Loucy (cell line): ENCODE measurements around the gene MUC13.

Experiments used
- EZH2phosphoT487 ChIP-seq: fragments of 200-600 bp; IDR thresholded peaks from 2 replicates; pipeline ENCODE4 v1.6.1; 2018; ENCODE audit warnings: antibody characterized with exemption, mild to moderate bottlenecking, moderate library complexity, borderline replicate concordance
- TF ChIP-seq, protein P1 (sequence below): fragments of 200-600 bp; sonication (generic); conservative IDR thresholded peaks from 2 replicates; pipeline ENCODE4 v1.5.1; 2014; ENCODE audit warnings: mild to moderate bottlenecking, antibody characterized with exemption, low read length

DNA sequence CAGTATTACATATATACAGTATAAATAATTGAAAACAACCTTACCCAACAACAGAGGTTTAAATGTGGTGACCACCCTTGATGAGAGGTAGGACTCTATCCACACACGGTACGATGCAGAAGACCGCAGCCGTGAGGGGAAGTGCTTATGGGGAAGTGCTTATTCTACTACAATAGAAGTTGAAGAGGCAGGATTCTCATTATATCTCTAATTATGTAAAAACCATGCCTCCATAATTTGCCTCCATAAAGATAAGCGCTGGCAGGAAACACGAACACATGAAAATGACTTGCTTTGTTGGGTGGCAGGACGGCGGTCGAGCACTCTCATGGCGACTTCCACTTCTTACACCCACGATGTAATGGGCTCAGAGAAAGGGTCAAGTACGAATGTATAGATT lies 7.2 kb upstream of the MUC13 start:
- TF ChIP-seq, protein P1, sequence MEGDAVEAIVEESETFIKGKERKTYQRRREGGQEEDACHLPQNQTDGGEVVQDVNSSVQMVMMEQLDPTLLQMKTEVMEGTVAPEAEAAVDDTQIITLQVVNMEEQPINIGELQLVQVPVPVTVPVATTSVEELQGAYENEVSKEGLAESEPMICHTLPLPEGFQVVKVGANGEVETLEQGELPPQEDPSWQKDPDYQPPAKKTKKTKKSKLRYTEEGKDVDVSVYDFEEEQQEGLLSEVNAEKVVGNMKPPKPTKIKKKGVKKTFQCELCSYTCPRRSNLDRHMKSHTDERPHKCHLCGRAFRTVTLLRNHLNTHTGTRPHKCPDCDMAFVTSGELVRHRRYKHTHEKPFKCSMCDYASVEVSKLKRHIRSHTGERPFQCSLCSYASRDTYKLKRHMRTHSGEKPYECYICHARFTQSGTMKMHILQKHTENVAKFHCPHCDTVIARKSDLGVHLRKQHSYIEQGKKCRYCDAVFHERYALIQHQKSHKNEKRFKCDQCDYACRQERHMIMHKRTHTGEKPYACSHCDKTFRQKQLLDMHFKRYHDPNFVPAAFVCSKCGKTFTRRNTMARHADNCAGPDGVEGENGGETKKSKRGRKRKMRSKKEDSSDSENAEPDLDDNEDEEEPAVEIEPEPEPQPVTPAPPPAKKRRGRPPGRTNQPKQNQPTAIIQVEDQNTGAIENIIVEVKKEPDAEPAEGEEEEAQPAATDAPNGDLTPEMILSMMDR, result no peak
- TF ChIP-seq EZH2phosphoT487, result no peak
